Liver (tissue), 9 donors: ENCODE data around the gene C1orf52. TPM values are rescaled to one million over a fixed set of nuclear protein-coding genes. Genes with fewer than 3 reads are reported as not detected.

ENCODE experiments used
- DNase-seq: peaks from one replicate; pipeline ENCODE4 v3.0.0-alpha.2; 2017; ENCODE audit warnings: low spot score
- H3K27ac ChIP-seq, 2 donors: one replicate each; pipeline ENCODE4 v1.7.0; 2013; ENCODE audit warnings: inconsistent platforms in 2 of 2, low read length in 2 of 2, control low read depth in 1 of 2, low read depth in 1 of 2, mild to moderate bottlenecking in 1 of 2
- H3K27me3 ChIP-seq, 4 donors: one replicate each; pipeline versions ENCODE4 v1.6.1 to v1.7.0; 2013; ENCODE audit warnings: low read length in 3 of 4, inconsistent platforms in 1 of 4, mild to moderate bottlenecking in 1 of 4, moderate library complexity in 1 of 4; ENCODE audit not compliant: control insufficient read depth in 4 of 4, insufficient read depth in 4 of 4
- H3K36me3 ChIP-seq, 4 donors: one replicate each; pipeline versions ENCODE4 v1.6.1 to v1.7.0; 2013; ENCODE audit warnings: low read length in 3 of 4, mild to moderate bottlenecking in 3 of 4, low read depth in 1 of 4, moderate library complexity in 1 of 4; ENCODE audit not compliant: control insufficient read depth in 4 of 4, insufficient read depth in 3 of 4
- H3K4me1 ChIP-seq, 4 donors: one replicate each; pipeline versions ENCODE4 v1.6.1 to v1.7.0; 2013; ENCODE audit warnings: low read length in 3 of 4, mild to moderate bottlenecking in 3 of 4, moderate library complexity in 1 of 4; ENCODE audit not compliant: control insufficient read depth in 4 of 4, insufficient read depth in 4 of 4
- H3K4me3 ChIP-seq, 3 donors: one replicate each; pipeline versions ENCODE4 v1.6.1 to v1.7.0; 2013; ENCODE audit warnings: low read length in 3 of 3, control low read depth in 1 of 3, low read depth in 1 of 3, mild to moderate bottlenecking in 1 of 3
- H3K9ac ChIP-seq, 2 donors: one replicate each; pipeline ENCODE4 v1.7.0; 2013; ENCODE audit warnings: low read length in 2 of 2, mild to moderate bottlenecking in 2 of 2, moderate library complexity in 2 of 2, control low read depth in 1 of 2, low read depth in 1 of 2
- H3K9me3 ChIP-seq, 4 donors: one replicate each; pipeline versions ENCODE4 v1.6.1 to v1.7.0; 2013; ENCODE audit warnings: low read length in 3 of 4; ENCODE audit not compliant: control insufficient read depth in 4 of 4
- EGR1 ChIP-seq, 2 donors: IDR thresholded peaks; 2 replicates each; pipeline ENCODE4 v1.6.1; 2016 to 2018; ENCODE audit warnings: antibody characterized with exemption in 2 of 2, low read depth in 2 of 2
- FOXA1 ChIP-seq: IDR thresholded peaks from 2 replicates; pipeline ENCODE4 v1.6.1; 2016; ENCODE audit warnings: antibody characterized with exemption
- FOXA2 ChIP-seq: IDR thresholded peaks from 2 replicates; pipeline ENCODE4 v1.6.1; 2016; ENCODE audit warnings: antibody characterized with exemption
- GABPA ChIP-seq, 2 donors: IDR thresholded peaks in 1 of 2; conservative IDR thresholded peaks in 1 of 2; 2 replicates each; pipeline ENCODE4 v1.6.1; 2016; ENCODE audit warnings: antibody characterized with exemption in 2 of 2, mild to moderate bottlenecking in 1 of 2, moderate library complexity in 1 of 2
- HNF4A ChIP-seq, 2 donors: conservative IDR thresholded peaks; 2 replicates each; pipeline ENCODE4 v1.6.1; 2016; ENCODE audit warnings: antibody characterized with exemption in 2 of 2, mild to moderate bottlenecking in 2 of 2
- HNF4G ChIP-seq: IDR thresholded peaks from 2 replicates; pipeline ENCODE4 v1.6.1; 2016; ENCODE audit warnings: antibody characterized with exemption
- JUND ChIP-seq, 2 donors: IDR thresholded peaks; 2 replicates each; pipeline ENCODE4 v1.6.1; 2016; ENCODE audit warnings: antibody characterized with exemption in 2 of 2
- NR2F2 ChIP-seq: IDR thresholded peaks from 2 replicates; pipeline ENCODE4 v1.6.1; 2016; ENCODE audit warnings: antibody characterized with exemption
- RAD21 ChIP-seq, 2 donors: IDR thresholded peaks; 2 replicates each; pipeline ENCODE4 v1.6.1; 2016; ENCODE audit warnings: antibody characterized with exemption in 2 of 2, mild to moderate bottlenecking in 2 of 2
- RXRA ChIP-seq, 2 donors: IDR thresholded peaks; 2 replicates each; pipeline ENCODE4 v1.6.1; 2017 to 2018; ENCODE audit warnings: antibody characterized with exemption in 2 of 2, mild to moderate bottlenecking in 1 of 2
- SP1 ChIP-seq: IDR thresholded peaks from 2 replicates; pipeline ENCODE4 v1.6.1; 2018; ENCODE audit warnings: antibody characterized with exemption, mild to moderate bottlenecking
- TAF1 ChIP-seq: conservative IDR thresholded peaks from 2 replicates; pipeline ENCODE4 v1.6.1; 2016; ENCODE audit warnings: antibody characterized with exemption, mild to moderate bottlenecking
- YY1 ChIP-seq: IDR thresholded peaks from 2 replicates; pipeline ENCODE4 v1.6.1; 2016; ENCODE audit warnings: antibody characterized with exemption, mild to moderate bottlenecking
- WGBS: extraction: QIAGEN DNeasy Blood & Tissue Kit; methylation state at CpG from one replicate; pipeline ENCODE4 v1.1.7; 2013; 5-methylcytosine and 5-hydroxymethylcytosine counted together
- polyA plus RNA-seq, 2 donors: library from polyadenylated mRNA; stranded (reverse) in 1 of 2; unstranded in 1 of 2; fragments of 200-250 nt in 1 of 2; fragments of >200 nt in 1 of 2; fragmentation: Nextera tagmentation in 1 of 2; extraction: Ambion mirVana in 1 of 2; gene quantifications; one replicate each; pipeline versions ENCODE4 v1.2.1 to v1.2.3, GENCODE V29; 2013 to 2015
- total RNA-seq, 2 donors: library from RNA; depleted of rRNA; stranded (reverse); fragments of >200 nt; gene quantifications; one replicate each; pipeline ENCODE4 v1.2.3, GENCODE V29; 2014
- TF ChIP-seq, protein P1 (sequence below): IDR thresholded peaks from 2 replicates; pipeline ENCODE4 v1.6.1; 2016; ENCODE audit warnings: antibody characterized with exemption
- TF ChIP-seq, protein P2 (sequence below): IDR thresholded peaks from 2 replicates; pipeline ENCODE4 v1.6.1; 2016; ENCODE audit warnings: antibody characterized with exemption
- TF ChIP-seq, protein P3 (sequence below): IDR thresholded peaks from 2 replicates; pipeline ENCODE4 v1.6.1; 2016; ENCODE audit warnings: antibody characterized with exemption, mild to moderate bottlenecking
- TF ChIP-seq, protein P4 (sequence below): fragments of 150-350 bp; IDR thresholded peaks from 2 replicates; pipeline ENCODE4 v1.5.1; 2017; ENCODE audit warnings: improper control_type of control experiment, low read depth, low read length; ENCODE audit not compliant: missing input control
- donor health status: healthy.
- donor health status: healthy.
- donor health status: healthy.
- donor health status: healthy.
- donor health status: healthy.

The C1orf52 gene
- total and polyA plus RNA-seq, 4 donors, result 6.1 to 10.9 (median 7.3) TPM

DNA sequence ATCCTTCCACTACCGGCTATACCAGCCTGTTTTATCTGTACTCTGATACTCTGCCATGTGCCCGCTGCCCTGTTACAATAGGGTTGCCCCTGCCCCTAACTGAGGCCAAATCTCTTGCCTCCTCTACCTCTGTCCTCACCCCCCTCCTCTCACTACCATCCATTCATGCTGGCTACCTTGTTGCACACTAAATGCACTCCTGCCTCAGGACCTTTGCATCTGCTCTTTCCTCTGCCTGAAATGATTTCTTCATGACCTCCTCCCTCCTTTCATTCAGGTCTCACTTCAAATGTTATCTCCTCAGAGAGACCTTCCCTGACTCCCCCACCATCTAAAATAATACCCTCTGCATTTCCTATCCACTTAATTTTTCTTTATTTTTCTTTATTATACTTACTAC is 51.0 kb downstream of the C1orf52 start:
- 66% methylated on average over 2 of the region's 2 CpGs for WGBS
- Histone ChIP-seq H3K36me3 (no peaks in the 10 kb centered on the region), H3K9me3 (no peaks in the 10 kb centered on the region), H3K4me1 (no peaks in the 10 kb centered on the region), H3K9ac (no peak overlapping the region), H3K4me3 (no peak overlapping the region), H3K27me3 (peaks cover 0 to 2% (median 0%) of the 10 kb centered on the region in 4 donors), H3K27ac (no peak overlapping the region)
- no peak for DNase-seq
- TF ChIP-seq GABPA (IDR thresholded peaks at IDR 0.05 in 1 of 2, conservative IDR thresholded peaks at IDR 0.05 in 1 of 2) (no peak), NR2F2 (no peak), RAD21 (IDR thresholded peaks at IDR 0.05) (no peak), SP1 (no peak), FOXA2 (no peak), JUND (IDR thresholded peaks at IDR 0.05) (no peak), TAF1 (no peak), YY1 (no peak), RXRA (IDR thresholded peaks at IDR 0.05) (no peak), HNF4G (no peak)
- TF ChIP-seq, protein P1, sequence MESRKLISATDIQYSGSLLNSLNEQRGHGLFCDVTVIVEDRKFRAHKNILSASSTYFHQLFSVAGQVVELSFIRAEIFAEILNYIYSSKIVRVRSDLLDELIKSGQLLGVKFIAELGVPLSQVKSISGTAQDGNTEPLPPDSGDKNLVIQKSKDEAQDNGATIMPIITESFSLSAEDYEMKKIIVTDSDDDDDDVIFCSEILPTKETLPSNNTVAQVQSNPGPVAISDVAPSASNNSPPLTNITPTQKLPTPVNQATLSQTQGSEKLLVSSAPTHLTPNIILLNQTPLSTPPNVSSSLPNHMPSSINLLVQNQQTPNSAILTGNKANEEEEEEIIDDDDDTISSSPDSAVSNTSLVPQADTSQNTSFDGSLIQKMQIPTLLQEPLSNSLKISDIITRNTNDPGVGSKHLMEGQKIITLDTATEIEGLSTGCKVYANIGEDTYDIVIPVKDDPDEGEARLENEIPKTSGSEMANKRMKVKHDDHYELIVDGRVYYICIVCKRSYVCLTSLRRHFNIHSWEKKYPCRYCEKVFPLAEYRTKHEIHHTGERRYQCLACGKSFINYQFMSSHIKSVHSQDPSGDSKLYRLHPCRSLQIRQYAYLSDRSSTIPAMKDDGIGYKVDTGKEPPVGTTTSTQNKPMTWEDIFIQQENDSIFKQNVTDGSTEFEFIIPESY, result no peak
- TF ChIP-seq, protein P2, sequence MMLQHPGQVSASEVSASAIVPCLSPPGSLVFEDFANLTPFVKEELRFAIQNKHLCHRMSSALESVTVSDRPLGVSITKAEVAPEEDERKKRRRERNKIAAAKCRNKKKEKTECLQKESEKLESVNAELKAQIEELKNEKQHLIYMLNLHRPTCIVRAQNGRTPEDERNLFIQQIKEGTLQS, result no peak
- TF ChIP-seq, protein P3, sequence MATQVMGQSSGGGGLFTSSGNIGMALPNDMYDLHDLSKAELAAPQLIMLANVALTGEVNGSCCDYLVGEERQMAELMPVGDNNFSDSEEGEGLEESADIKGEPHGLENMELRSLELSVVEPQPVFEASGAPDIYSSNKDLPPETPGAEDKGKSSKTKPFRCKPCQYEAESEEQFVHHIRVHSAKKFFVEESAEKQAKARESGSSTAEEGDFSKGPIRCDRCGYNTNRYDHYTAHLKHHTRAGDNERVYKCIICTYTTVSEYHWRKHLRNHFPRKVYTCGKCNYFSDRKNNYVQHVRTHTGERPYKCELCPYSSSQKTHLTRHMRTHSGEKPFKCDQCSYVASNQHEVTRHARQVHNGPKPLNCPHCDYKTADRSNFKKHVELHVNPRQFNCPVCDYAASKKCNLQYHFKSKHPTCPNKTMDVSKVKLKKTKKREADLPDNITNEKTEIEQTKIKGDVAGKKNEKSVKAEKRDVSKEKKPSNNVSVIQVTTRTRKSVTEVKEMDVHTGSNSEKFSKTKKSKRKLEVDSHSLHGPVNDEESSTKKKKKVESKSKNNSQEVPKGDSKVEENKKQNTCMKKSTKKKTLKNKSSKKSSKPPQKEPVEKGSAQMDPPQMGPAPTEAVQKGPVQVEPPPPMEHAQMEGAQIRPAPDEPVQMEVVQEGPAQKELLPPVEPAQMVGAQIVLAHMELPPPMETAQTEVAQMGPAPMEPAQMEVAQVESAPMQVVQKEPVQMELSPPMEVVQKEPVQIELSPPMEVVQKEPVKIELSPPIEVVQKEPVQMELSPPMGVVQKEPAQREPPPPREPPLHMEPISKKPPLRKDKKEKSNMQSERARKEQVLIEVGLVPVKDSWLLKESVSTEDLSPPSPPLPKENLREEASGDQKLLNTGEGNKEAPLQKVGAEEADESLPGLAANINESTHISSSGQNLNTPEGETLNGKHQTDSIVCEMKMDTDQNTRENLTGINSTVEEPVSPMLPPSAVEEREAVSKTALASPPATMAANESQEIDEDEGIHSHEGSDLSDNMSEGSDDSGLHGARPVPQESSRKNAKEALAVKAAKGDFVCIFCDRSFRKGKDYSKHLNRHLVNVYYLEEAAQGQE, result no peak

DNA sequence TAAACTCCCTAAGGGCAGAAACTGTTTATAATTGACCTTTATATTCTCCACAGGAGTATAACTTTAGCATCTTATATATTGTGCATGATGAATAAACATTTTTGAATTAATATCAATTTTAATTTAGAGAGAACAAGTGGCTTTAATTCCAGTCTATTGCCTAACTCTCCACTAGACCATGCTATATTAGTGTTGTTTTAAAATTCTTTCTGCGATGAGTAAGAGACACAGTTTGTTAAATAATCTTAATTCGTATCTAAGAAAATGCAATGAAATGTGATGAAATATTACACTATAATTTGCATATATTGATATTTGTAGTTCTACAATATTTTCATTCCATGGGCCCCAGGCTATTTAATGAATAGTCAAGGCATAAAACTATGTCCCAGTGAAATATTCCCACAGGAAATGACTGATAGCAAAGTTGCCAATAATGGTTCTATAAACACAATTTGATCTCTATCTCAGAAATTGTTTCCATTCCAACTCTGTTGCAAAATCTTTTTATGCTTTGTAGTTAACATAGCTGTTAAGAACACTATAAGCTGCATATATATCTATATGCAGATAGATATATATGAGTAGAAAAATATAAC is 55.8 kb downstream of the C1orf52 start:
- Histone ChIP-seq H3K27me3 (peaks cover 0 to 2% (median 0%) of the 10 kb centered on the region in 4 donors), H3K36me3 (no peaks in the 10 kb centered on the region), H3K4me1 (peaks cover 0 to 13% (median 5%) of the 10 kb centered on the region in 4 donors), H3K4me3 (no peak overlapping the region), H3K9ac (no peak overlapping the region), H3K27ac (no peak overlapping the region), H3K9me3 (no peaks in the 10 kb centered on the region)
- WGBS, result 92% methylated on average over 2 of the region's 2 CpGs
- no peak for DNase-seq
- no peak for TF ChIP-seq NR2F2
- no peak for TF ChIP-seq EGR1 (IDR thresholded peaks at IDR 0.05; ENCODE audit: low read depth in 2 of 2)
- TF ChIP-seq RAD21 (IDR thresholded peaks at IDR 0.05), result no peak
- TF ChIP-seq, protein P2, result no peak
- no peak for TF ChIP-seq TAF1
- no peak for TF ChIP-seq SP1
- TF ChIP-seq JUND (IDR thresholded peaks at IDR 0.05), result no peak
- no peak for TF ChIP-seq GABPA (IDR thresholded peaks at IDR 0.05 in 1 of 2, conservative IDR thresholded peaks at IDR 0.05 in 1 of 2)
- no peak for TF ChIP-seq HNF4A (conservative IDR thresholded peaks at IDR 0.05)
- TF ChIP-seq, protein P1, result no peak
- no peak for TF ChIP-seq HNF4G
- TF ChIP-seq YY1, result no peak
- TF ChIP-seq RXRA (IDR thresholded peaks at IDR 0.05), result no peak
- no peak for TF ChIP-seq FOXA2
- TF ChIP-seq, protein P4, sequence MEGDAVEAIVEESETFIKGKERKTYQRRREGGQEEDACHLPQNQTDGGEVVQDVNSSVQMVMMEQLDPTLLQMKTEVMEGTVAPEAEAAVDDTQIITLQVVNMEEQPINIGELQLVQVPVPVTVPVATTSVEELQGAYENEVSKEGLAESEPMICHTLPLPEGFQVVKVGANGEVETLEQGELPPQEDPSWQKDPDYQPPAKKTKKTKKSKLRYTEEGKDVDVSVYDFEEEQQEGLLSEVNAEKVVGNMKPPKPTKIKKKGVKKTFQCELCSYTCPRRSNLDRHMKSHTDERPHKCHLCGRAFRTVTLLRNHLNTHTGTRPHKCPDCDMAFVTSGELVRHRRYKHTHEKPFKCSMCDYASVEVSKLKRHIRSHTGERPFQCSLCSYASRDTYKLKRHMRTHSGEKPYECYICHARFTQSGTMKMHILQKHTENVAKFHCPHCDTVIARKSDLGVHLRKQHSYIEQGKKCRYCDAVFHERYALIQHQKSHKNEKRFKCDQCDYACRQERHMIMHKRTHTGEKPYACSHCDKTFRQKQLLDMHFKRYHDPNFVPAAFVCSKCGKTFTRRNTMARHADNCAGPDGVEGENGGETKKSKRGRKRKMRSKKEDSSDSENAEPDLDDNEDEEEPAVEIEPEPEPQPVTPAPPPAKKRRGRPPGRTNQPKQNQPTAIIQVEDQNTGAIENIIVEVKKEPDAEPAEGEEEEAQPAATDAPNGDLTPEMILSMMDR, result no peak
- TF ChIP-seq, protein P3, result no peak
- no peak for TF ChIP-seq FOXA1
